Osteocyte (in vitro differentiated cells): ENCODE data around the gene IGF1R. TPM values are rescaled to one million over a fixed set of nuclear protein-coding genes. Genes with fewer than 3 reads are reported as not detected.

ENCODE experiments used
- DNase-seq: peaks from one replicate; pipeline ENCODE4 v3.0.0; 2021; ENCODE audit warnings: mixed read lengths; ENCODE audit not compliant: unreplicated experiment; ENCODE audit errors: extremely low spot score
- H3K27ac Mint-ChIP-seq: one replicate; pipeline ENCODE4 v1.8.0; 2021; ENCODE audit warnings: mild to moderate bottlenecking, mixed read lengths; ENCODE audit not compliant: unreplicated experiment
- H3K27me3 Mint-ChIP-seq: one replicate; pipeline ENCODE4 v1.8.0; 2021; ENCODE audit warnings: mixed read lengths; ENCODE audit not compliant: unreplicated experiment
- H3K36me3 Mint-ChIP-seq: one replicate; pipeline ENCODE4 v1.8.0; 2021; ENCODE audit warnings: mixed read lengths; ENCODE audit not compliant: unreplicated experiment
- H3K4me1 Mint-ChIP-seq: one replicate; pipeline ENCODE4 v1.8.0; 2021; ENCODE audit warnings: mixed read lengths; ENCODE audit not compliant: unreplicated experiment
- H3K4me3 Mint-ChIP-seq: one replicate; pipeline ENCODE4 v1.8.0; 2021; ENCODE audit warnings: mild to moderate bottlenecking, moderate library complexity, mixed read lengths; ENCODE audit not compliant: unreplicated experiment
- H3K9me3 Mint-ChIP-seq: one replicate; pipeline ENCODE4 v1.8.0; 2021; ENCODE audit warnings: mixed read lengths; ENCODE audit not compliant: unreplicated experiment
- CTCF ChIP-seq: fragments of 200-600 bp; sonication (generic); IDR thresholded peaks from 2 replicates; pipeline ENCODE4 v1.5.0; 2021; ENCODE audit warnings: antibody characterized with exemption, mild to moderate bottlenecking, moderate library complexity
- total RNA-seq: library from RNA; stranded (reverse); gene quantifications from 2 replicates; pipeline ENCODE4 v1.2.1, GENCODE V29; 2021

IGF1R gene
- total RNA-seq, 1 donor from 2014 or later, result 174 TPM

DNA sequence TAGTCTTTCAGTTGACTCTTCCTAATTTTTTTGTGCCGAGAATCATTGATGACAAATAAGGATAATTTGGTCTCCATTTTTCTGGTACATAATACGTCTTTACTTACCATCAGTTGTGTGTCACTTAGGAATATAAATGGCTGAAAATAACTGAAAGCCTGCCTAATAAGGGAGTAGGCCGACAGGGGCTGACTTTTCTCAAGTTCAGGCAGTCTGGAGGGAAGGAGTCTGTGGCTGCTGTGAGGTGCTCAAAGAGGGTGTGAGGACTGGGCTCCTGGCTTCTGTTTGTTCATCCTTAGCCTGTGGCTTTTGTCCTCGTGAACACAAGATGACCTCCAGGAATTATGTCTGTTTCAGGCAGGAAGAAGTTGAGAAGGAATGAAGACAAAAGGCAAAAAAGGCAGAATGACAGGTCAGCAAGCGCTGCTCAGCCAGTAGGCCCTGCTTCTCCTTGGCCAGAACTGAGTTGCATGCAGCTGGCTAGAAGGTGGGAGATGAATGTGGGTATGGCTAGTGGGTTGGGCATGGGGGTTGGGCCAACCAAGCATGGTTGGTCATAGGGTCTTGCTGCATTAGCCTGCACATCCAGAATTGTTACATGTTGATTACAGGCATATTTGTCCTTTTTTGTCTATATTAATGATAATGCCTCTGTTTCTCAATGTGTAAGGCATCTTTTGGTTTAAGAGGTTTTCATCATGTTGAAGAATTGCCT, 29.2 kb downstream of the IGF1R start:
- no peak for DNase-seq
- Mint-ChIP-seq H3K9me3 (no peaks in the 10 kb centered on the region), H3K36me3 (peaks cover 2% of the 10 kb centered on the region), H3K27ac (peak overlapping the region; percentile 24), H3K27me3 (no peaks in the 10 kb centered on the region), H3K4me1 (peaks cover 60% of the 10 kb centered on the region), H3K4me3 (no peak overlapping the region)
- TF ChIP-seq CTCF, result no peak

GRCh38 chr15:98678484-98678883, 30.1 kb downstream of the IGF1R start:
- Mint-ChIP-seq H3K9me3 (no peaks in the 10 kb centered on the region), H3K27me3 (no peaks in the 10 kb centered on the region), H3K27ac (no peak overlapping the region), H3K4me3 (no peak overlapping the region), H3K36me3 (peaks cover 2% of the 10 kb centered on the region), H3K4me1 (peaks cover 57% of the 10 kb centered on the region)
- no peak for DNase-seq
- TF ChIP-seq CTCF, result no peak

DNA sequence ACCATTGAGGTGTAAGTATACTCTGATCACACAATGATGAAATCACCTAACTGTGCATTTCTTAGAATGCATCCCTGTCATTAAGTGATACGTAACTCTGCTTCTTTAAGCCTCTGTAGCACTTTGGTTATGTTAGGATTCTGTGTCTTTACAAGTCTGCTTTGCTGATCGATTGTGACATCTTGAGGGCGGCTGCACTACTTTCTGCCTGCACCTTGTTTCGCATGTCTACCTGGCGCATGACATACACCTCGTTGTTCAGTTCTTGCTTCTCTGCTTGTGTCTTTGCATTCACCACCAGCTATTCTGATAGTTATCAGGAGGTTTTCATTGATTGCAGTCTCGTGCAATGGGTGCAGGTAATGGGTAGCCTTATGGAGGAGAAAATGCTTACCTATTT, 32.7 kb downstream of the IGF1R start:
- Mint-ChIP-seq H3K4me1 (peaks cover 69% of the 10 kb centered on the region), H3K9me3 (no peaks in the 10 kb centered on the region), H3K27me3 (no peaks in the 10 kb centered on the region), H3K27ac (no peak overlapping the region), H3K36me3 (peaks cover 2% of the 10 kb centered on the region), H3K4me3 (no peak overlapping the region)
- DNase-seq, result no peak
- no peak for TF ChIP-seq CTCF

GRCh38 chr15:98682992-98683701, 34.8 kb downstream of the IGF1R start:
- peak overlapping the region; percentile 5 for H3K27ac Mint-ChIP-seq
- H3K4me3 Mint-ChIP-seq, result no peak overlapping the region
- TF ChIP-seq CTCF, result no peak
- H3K4me1 Mint-ChIP-seq, result peaks cover 68% of the 10 kb centered on the region
- H3K36me3 Mint-ChIP-seq, result peaks cover 4% of the 10 kb centered on the region
- H3K9me3 Mint-ChIP-seq, result no peaks in the 10 kb centered on the region
- H3K27me3 Mint-ChIP-seq, result no peaks in the 10 kb centered on the region
- DNase-seq, result no peak

GRCh38 chr15:98683831-98684230, 35.5 kb downstream of the IGF1R start:
- H3K27ac Mint-ChIP-seq, result peak overlapping the region; percentile 50
- H3K4me1 Mint-ChIP-seq, result peaks cover 72% of the 10 kb centered on the region
- no peaks in the 10 kb centered on the region for H3K27me3 Mint-ChIP-seq
- DNase-seq, result no peak
- TF ChIP-seq CTCF, result no peak
- H3K4me3 Mint-ChIP-seq, result no peak overlapping the region
- peaks cover 4% of the 10 kb centered on the region for H3K36me3 Mint-ChIP-seq
- no peaks in the 10 kb centered on the region for H3K9me3 Mint-ChIP-seq
